Activated naive CD8-positive, alpha-beta T cell treated with anti-CD3 and anti-CD28 coated beads, Interleukin-2, amount 50 U/mL, for 24 hours (primary cell): ENCODE measurements around the gene AP4S1.
"Not testable (repeated sequence)": the region's sequence is repeated elsewhere in the genome, so short reads cannot be mapped to it uniquely, and the experiment has no call there.

ENCODE experiments used
- ATAC-seq: fragments of 150-1000 bp; cut with Tn5 transposase; one replicate; pipeline ENCODE4 v1.10.0; 2021
- DNase-seq: peaks from one replicate; pipeline ENCODE4 v3.0.0; 2021
- H3K27ac Mint-ChIP-seq: one replicate; pipeline ENCODE4 v1.8.0; 2021; ENCODE audit warnings: mild to moderate bottlenecking, mixed read lengths
- H3K27me3 Mint-ChIP-seq: one replicate; pipeline ENCODE4 v1.8.0; 2021; ENCODE audit warnings: mixed read lengths
- H3K36me3 Mint-ChIP-seq: one replicate; pipeline ENCODE4 v1.8.0; 2021; ENCODE audit warnings: low read depth, mixed read lengths
- H3K4me1 Mint-ChIP-seq: one replicate; pipeline ENCODE4 v1.8.0; 2021; ENCODE audit warnings: mixed read lengths
- H3K4me3 Mint-ChIP-seq: one replicate; pipeline ENCODE4 v1.8.0; 2021; ENCODE audit warnings: mild to moderate bottlenecking, moderate library complexity, mixed read lengths
- H3K9me3 Mint-ChIP-seq: one replicate; pipeline ENCODE4 v1.8.0; 2021; ENCODE audit warnings: mixed read lengths

AP4S1 gene

DNA sequence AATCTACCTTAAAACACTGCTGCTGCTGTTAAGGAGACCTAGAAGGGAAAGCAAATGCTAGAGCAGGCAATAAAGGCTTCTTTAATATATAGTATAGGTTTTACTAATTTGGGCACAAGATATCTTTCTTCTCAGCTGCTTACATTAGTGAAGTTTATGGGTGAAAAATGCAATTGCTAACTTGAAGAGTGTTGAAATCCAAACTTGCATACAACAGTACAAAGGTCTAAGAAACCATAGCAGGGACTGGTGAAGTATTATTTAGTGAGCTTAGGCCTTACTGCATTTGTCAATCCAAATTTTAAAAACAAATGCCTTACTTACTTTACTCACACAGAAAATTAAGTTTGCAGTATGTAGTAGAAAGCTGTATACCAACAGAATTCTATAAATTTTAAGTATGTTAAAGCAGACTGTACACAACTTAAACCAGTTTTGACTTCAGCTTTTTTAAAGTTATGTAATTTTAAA lies 1.4 kb upstream of the AP4S1 start:
- DNase-seq: no peak
- Mint-ChIP-seq H3K9me3 (no peaks in the 10 kb centered on the region), H3K27me3 (no peaks in the 10 kb centered on the region), H3K27ac (peak overlapping the region; percentile 19), H3K4me1 (peaks cover 41% of the 10 kb centered on the region), H3K4me3 (peak overlapping the region; percentile 35), H3K36me3 (peaks cover 12% of the 10 kb centered on the region)
- ATAC-seq: no peak

DNA sequence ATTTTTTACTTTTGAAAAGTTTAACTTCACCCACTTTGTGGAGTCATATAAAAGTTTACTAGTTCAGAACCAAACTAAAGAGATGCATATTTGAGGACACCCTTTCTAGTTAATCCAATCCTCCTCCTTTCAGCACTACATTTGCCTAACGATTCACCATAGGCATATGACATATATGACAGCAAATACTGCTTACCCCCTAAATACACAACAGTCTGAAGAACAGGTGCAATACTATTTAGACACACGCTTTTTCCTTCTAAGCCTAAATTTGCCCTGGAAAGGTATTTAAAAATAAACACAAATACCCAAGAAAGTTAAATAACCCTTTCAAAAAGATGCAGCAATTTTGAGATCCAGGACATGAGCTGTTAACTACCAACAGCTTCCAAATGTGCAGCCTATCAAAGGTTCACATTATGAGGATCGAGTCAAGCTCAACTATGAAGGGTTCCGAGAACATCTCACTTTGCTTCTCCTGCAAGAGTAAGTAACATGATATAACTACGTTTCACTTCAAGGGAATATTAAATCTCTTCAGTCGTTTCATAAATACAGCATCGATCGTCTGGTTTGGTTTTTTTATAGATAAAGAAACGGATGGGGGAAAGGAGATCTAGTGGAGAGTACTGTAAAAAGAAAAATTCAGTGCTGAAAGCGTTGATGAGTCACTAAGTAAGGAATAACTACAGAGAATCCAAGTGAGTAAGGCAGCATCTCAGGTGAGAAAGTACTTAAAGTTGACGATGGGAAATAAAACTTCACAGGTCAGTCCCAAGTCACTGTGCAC lies 677 bp upstream of the AP4S1 start:
- no peaks in the 10 kb centered on the region for H3K9me3 Mint-ChIP-seq
- peak overlapping the region; percentile 79 for H3K27ac Mint-ChIP-seq
- ATAC-seq: no peak
- peak overlapping the region; percentile 85 for H3K4me3 Mint-ChIP-seq
- H3K36me3 Mint-ChIP-seq: peaks cover 12% of the 10 kb centered on the region
- peaks cover 47% of the 10 kb centered on the region for H3K4me1 Mint-ChIP-seq
- DNase-seq: no peak
- no peaks in the 10 kb centered on the region for H3K27me3 Mint-ChIP-seq

- H3K9me3 Mint-ChIP-seq: no peaks in the 10 kb centered on the region
- peak within 1 kb of the TSS; percentile 85 for H3K4me3 Mint-ChIP-seq
- peak within 1 kb of the TSS; percentile 95 for H3K27ac Mint-ChIP-seq
- DNase-seq: no peak
- H3K36me3 Mint-ChIP-seq: peaks cover 9% of the 10 kb centered on the region
- no peak for ATAC-seq
- H3K27me3 Mint-ChIP-seq: no peaks in the 10 kb centered on the region
- H3K4me1 Mint-ChIP-seq: peaks cover 51% of the 10 kb centered on the region
Measured at GRCh38 chr14:31026077-31026449, 614 bp downstream of the AP4S1 start, which contains the start of gene STRN3. TSS of gene STRN3 (minus strand) at chr14:31026379. CDS start at chr14:31026185, 194 bp downstream.

DNA sequence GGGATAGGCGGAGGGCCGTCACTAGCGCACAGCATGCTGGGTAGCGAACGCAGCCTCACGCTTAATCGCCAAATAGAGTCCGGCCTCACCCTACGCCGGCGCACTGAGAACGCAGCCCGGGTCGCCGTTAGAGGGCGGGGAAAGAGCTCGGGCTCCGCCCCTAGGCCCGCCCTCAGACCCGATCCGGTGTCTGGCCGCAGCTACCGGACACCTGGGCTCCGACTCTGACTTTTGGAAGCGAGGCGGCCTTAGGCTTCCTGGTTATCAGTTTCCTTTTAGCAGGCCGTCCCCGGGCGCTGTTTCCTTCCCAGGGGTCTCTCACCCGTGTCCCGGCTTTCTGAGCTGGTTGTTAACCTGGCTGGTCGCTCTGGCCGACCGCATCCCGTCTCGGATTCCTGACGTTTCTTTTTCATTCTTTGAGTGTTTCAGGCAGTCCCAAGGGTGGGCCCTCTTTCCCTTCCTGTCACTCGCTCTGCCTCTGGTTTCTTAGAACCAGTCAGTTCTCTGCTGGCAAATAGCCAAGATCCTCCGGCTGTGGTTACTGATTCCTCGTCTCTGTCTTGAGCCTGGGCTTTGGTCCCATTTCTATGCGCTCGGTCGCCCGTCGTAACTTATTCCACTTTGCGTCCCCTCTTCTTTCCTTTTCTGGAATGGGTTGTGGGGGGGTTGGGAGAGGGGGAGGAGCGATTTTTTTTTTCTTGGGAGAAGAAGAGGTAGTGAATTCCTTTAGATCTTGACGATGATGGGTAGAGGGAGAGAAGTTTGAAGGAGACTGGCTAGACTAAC lies 1.2 kb downstream of the AP4S1 start:
- Mint-ChIP-seq H3K4me3 (peak overlapping the region; percentile 85), H3K9me3 (no peaks in the 10 kb centered on the region), H3K27me3 (no peaks in the 10 kb centered on the region), H3K36me3 (peaks cover 5% of the 10 kb centered on the region), H3K4me1 (peaks cover 54% of the 10 kb centered on the region), H3K27ac (peak overlapping the region; percentile 95)
- peak; percentile 93 for DNase-seq
- ATAC-seq: peak; percentile 96

GRCh38 chr14:31027847-31028246 lies 2.4 kb downstream of the AP4S1 start:
- ATAC-seq (no peak), DNase-seq (no peak)
- Mint-ChIP-seq H3K9me3 (no peaks in the 10 kb centered on the region), H3K36me3 (peaks cover 3% of the 10 kb centered on the region), H3K27me3 (no peaks in the 10 kb centered on the region), H3K4me1 (peaks cover 58% of the 10 kb centered on the region), H3K27ac (no peak overlapping the region), H3K4me3 (no peak overlapping the region)

DNA sequence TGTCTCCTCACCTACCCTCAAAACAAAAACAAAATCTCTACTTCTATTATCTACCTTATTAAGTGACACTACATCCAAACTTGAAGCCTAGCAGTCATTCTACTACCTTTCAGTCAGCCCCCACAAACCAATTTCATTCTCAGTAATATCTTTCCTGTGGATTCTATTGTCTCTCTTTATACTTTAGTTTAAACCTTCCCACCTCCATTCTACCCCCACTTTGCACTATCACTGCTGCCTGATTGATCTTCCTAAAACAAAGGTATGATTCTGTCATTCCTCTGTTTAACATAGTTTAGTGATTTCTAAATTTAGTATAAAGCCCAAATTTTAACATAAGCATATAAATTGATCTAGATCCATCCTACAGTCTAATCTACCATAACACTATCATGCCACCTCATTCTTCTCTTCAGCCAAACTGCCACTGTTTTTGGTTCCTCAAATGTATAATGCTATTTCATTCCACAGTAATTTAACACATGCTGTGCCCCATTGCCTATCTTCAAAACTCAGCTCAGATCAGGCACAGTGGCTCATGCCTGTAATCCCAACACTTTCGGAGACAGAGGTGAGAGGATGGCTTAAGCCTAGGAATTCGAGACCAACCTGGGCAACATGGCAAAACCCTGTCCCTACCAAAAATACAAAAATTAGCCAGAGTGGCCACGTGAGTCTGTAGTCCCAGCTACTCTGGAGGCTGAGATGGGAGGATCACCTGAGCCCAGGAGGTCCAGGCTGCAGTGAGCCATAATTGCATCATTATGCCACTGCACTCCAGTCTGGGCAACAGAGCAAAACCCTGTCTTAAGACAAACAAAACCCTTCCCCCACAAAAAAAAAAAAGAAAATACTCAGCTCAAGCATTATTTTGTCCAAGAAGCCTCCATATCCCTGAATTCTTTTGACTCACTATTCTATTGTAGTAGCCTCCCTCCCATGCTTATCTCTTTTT lies 3.8 kb downstream of the AP4S1 start:
- Mint-ChIP-seq H3K27ac (peak overlapping the region; percentile 16), H3K9me3 (no peaks in the 10 kb centered on the region), H3K36me3 (peaks cover 4% of the 10 kb centered on the region), H3K27me3 (no peaks in the 10 kb centered on the region), H3K4me1 (peaks cover 55% of the 10 kb centered on the region), H3K4me3 (no peak overlapping the region)
- no peak for ATAC-seq
- DNase-seq: no peak

GRCh38 chr14:31030469-31030868 lies 5.0 kb downstream of the AP4S1 start:
- peaks cover 4% of the 10 kb centered on the region for H3K36me3 Mint-ChIP-seq
- peaks cover 48% of the 10 kb centered on the region for H3K4me1 Mint-ChIP-seq
- no peak for ATAC-seq
- no peak overlapping the region for H3K27ac Mint-ChIP-seq
- no peaks in the 10 kb centered on the region for H3K27me3 Mint-ChIP-seq
- H3K4me3 Mint-ChIP-seq: no peak overlapping the region
- H3K9me3 Mint-ChIP-seq: no peaks in the 10 kb centered on the region
- DNase-seq: no peak

DNA sequence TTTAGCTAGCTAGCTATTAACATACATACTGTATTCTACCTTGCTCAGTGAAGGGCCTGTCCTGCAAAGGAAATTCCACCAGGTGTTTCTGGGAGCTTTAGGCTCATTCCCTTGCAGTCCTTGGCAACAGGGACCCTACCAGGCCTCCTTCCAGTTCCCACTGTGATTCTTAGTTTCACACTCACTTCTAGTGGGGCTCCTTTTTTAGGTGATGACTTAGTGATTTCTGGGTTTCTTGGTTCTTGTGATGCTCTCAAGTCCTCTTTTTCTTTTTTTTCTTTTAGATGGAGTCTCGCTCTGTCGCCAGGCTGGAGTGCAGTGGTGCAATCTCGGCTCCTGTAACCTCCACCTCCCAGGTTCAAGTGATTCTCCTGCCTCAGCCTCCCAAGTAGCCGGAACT lies 11.1 kb downstream of the AP4S1 start:
- Mint-ChIP-seq H3K9me3 (no peaks in the 10 kb centered on the region), H3K36me3 (peaks cover 4% of the 10 kb centered on the region), H3K4me1 (peaks cover 22% of the 10 kb centered on the region), H3K27ac (no peak overlapping the region), H3K27me3 (no peaks in the 10 kb centered on the region), H3K4me3 (no peak overlapping the region)
- ATAC-seq (no peak), DNase-seq (no peak)

GRCh38 chr14:31037709-31038221 lies 12.3 kb downstream of the AP4S1 start:
- Mint-ChIP-seq H3K36me3 (peaks cover 2% of the 10 kb centered on the region), H3K9me3 (no peaks in the 10 kb centered on the region), H3K4me3 (no peak overlapping the region), H3K27me3 (no peaks in the 10 kb centered on the region), H3K27ac (no peak overlapping the region), H3K4me1 (peaks cover 14% of the 10 kb centered on the region)
- DNase-seq (no peak), ATAC-seq (no peak)

GRCh38 chr14:31038521-31039166 lies 13.2 kb downstream of the AP4S1 start:
- H3K27ac Mint-ChIP-seq: no peak overlapping the region
- no peak for ATAC-seq
- no peaks in the 10 kb centered on the region for H3K9me3 Mint-ChIP-seq
- H3K4me3 Mint-ChIP-seq: no peak overlapping the region
- no peak for DNase-seq
- peaks cover 7% of the 10 kb centered on the region for H3K4me1 Mint-ChIP-seq
- no peaks in the 10 kb centered on the region for H3K36me3 Mint-ChIP-seq
- no peaks in the 10 kb centered on the region for H3K27me3 Mint-ChIP-seq

DNA sequence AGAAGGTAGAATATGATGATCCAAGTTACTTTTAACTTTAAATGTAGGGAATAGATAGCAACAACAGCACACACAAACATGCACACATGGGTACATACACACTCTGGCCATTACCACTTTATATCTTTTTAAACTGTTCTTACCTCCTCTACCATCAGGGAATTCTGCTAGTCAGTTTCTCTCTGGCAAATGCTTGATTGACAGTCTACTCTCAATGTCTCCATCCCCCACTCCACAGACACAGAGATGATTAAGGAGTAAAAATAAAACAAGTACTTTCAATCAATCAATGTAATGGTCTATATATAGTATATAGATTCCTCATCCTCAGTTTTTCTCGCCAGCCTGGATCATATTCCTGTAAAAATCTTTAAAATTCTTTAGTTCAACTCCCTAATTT lies 16.9 kb downstream of the AP4S1 start:
- Mint-ChIP-seq H3K36me3 (peaks cover 1% of the 10 kb centered on the region), H3K27ac (no peak overlapping the region), H3K27me3 (no peaks in the 10 kb centered on the region), H3K9me3 (no peaks in the 10 kb centered on the region), H3K4me3 (no peak overlapping the region), H3K4me1 (peaks cover 12% of the 10 kb centered on the region)
- ATAC-seq: no peak
- DNase-seq: no peak

DNA sequence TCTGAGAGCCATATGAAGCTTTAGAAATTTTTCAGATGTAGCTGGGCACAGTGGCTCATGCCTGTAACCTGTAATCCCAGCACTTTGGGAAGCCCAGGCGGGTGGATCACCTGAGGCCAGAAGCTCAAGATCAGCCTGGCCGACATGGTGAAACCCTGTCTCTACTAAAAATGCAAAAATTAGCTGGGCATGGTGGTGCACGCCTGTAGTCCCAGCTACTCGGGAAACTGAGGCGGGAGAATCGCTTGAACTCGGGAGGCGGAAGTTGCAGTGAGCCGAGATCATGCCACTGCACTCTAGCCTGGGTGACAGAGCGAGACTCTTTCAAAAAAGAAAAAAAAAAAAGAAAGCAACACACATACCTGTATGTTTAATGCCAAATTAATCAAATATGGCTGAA lies 17.4 kb downstream of the AP4S1 start:
- not testable (repeated sequence) for H3K27ac Mint-ChIP-seq, H3K4me3 Mint-ChIP-seq, H3K36me3 Mint-ChIP-seq, ATAC-seq, H3K9me3 Mint-ChIP-seq, H3K27me3 Mint-ChIP-seq, DNase-seq
- peaks cover 12% of the 10 kb centered on the region for H3K4me1 Mint-ChIP-seq

GRCh38 chr14:31043379-31043778 lies 17.9 kb downstream of the AP4S1 start:
- no peak for ATAC-seq
- Mint-ChIP-seq H3K27me3 (no peaks in the 10 kb centered on the region), H3K4me1 (peaks cover 10% of the 10 kb centered on the region), H3K4me3 (no peak overlapping the region), H3K27ac (no peak overlapping the region), H3K36me3 (peaks cover 1% of the 10 kb centered on the region), H3K9me3 (no peaks in the 10 kb centered on the region)
- no peak for DNase-seq
